Liver (tissue), 3 donors: ENCODE measurements around the gene KCNJ12.
"Not testable (repeated sequence)": the region's sequence is repeated elsewhere in the genome, so short reads cannot be mapped to it uniquely, and the experiment has no call there.

Experiments used
- ATF3 ChIP-seq: IDR thresholded peaks from 2 replicates; pipeline ENCODE4 v1.6.1; 2016; ENCODE audit warnings: antibody characterized with exemption
- CTCF ChIP-seq: fragments of 150-350 bp; IDR thresholded peaks from 2 replicates; pipeline ENCODE4 v1.5.1; 2017; ENCODE audit warnings: improper control_type of control experiment, low read depth, low read length; ENCODE audit not compliant: missing input control
- EGR1 ChIP-seq, 2 donors: IDR thresholded peaks; 2 replicates each; pipeline ENCODE4 v1.6.1; 2016 to 2018; ENCODE audit warnings: antibody characterized with exemption in 2 of 2, low read depth in 2 of 2
- SP1 ChIP-seq: IDR thresholded peaks from 2 replicates; pipeline ENCODE4 v1.6.1; 2018; ENCODE audit warnings: antibody characterized with exemption, mild to moderate bottlenecking
- donor health status: healthy.
- donor health status: healthy.

GRCh38 chr17:21340407-21340806 is 35.8 kb upstream of the KCNJ12 start:
- TF ChIP-seq CTCF; EGR1 (IDR thresholded peaks at IDR 0.05; ENCODE audit: low read depth in 2 of 2); ATF3; SP1: not testable (repeated sequence)
